Measurements from ENCODE around the gene COG8. TPM values are rescaled to one million over a fixed set of nuclear protein-coding genes. Genes with fewer than 3 reads are reported as not detected.

The COG8 gene
- total RNA-seq, 1 donor from 2014 or later: 32.4 TPM

GRCh38 chr16:69348222-69348621 lies 8.9 kb upstream of the COG8 start:
- peaks cover 3% of the 10 kb centered on the region for H3K36me3 Mint-ChIP-seq (ENCODE audit: low read depth, unreplicated experiment)
- Histone ChIP-seq H3K9me3 (ENCODE audit: insufficient read depth, low read depth, low read length) (no peaks in the 10 kb centered on the region), H3K36me3 (ENCODE audit: insufficient read depth, low read length) (peaks cover 10% of the 10 kb centered on the region), H3K27me3 (ENCODE audit: insufficient read depth, low read length) (no peaks in the 10 kb centered on the region), H3K9ac (ENCODE audit: low read length) (no peak overlapping the region), H3K79me2 (ENCODE audit: insufficient read depth, low read length) (peaks cover 4% of the 10 kb centered on the region), H2AFZ (ENCODE audit: low read depth, low read length) (no peak overlapping the region), H3K4me1 (ENCODE audit: insufficient read depth, low read length) (no peaks in the 10 kb centered on the region), H3K4me2 (ENCODE audit: low read length) (no peak overlapping the region), H3K4me3 (ENCODE audit: insufficient read depth, low read depth, low read length) (no peak overlapping the region), H3K27ac (ENCODE audit: low read depth, low read length) (no peak overlapping the region), H4K20me1 (ENCODE audit: insufficient read depth, low read length) (no peaks in the 10 kb centered on the region)
- no peaks in the 10 kb centered on the region for H3K9me3 Mint-ChIP-seq (ENCODE audit: unreplicated experiment)
- TF ChIP-seq EZH2 (IDR thresholded peaks at IDR 0.05; ENCODE audit: insufficient read depth, low read length) (no peak), CTCF (IDR thresholded peaks at IDR 0.05; ENCODE audit: insufficient read depth, low read depth, low read length) (no peak)
- DNase-seq (ENCODE audit: low read depth) (no peak), FAIRE-seq (no peak)
- H3K27ac Mint-ChIP-seq (ENCODE audit: unreplicated experiment): no peak overlapping the region
- H3K4me3 Mint-ChIP-seq (ENCODE audit: unreplicated experiment): no peak overlapping the region
- no peaks in the 10 kb centered on the region for H3K4me1 Mint-ChIP-seq (ENCODE audit: low read depth, unreplicated experiment)
- H3K27me3 Mint-ChIP-seq (ENCODE audit: low read depth, unreplicated experiment): no peaks in the 10 kb centered on the region

DNA sequence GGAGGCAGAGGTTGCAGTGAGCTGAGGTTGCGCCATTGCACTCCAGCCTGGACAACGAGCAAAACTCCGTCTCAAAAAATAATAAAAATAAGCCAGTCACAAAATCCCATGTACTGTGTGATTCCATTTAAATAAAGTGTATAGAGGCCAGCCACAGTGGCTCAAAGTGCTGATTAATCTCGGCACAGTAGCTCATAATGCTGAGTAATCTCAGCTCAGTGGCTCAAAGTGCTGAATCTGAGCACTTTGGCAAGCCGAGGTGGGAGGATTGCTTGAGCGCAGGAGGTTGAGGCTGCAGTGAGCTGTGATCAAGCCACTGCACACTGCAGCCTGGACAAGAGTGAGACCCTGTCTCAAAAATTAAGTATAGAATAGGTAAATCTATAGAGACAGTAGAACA lies 7.3 kb upstream of the COG8 start:
- FAIRE-seq (no peak), DNase-seq (ENCODE audit: low read depth) (no peak)
- Histone ChIP-seq H3K4me1 (ENCODE audit: insufficient read depth, low read length) (no peaks in the 10 kb centered on the region), H2AFZ (ENCODE audit: low read depth, low read length) (no peak overlapping the region), H3K27ac (ENCODE audit: low read depth, low read length) (no peak overlapping the region), H3K9ac (ENCODE audit: low read length) (no peak overlapping the region), H3K4me3 (ENCODE audit: insufficient read depth, low read depth, low read length) (no peak overlapping the region), H3K4me2 (ENCODE audit: low read length) (no peak overlapping the region), H3K79me2 (ENCODE audit: insufficient read depth, low read length) (peaks cover 19% of the 10 kb centered on the region), H3K27me3 (ENCODE audit: insufficient read depth, low read length) (no peaks in the 10 kb centered on the region), H4K20me1 (ENCODE audit: insufficient read depth, low read length) (no peaks in the 10 kb centered on the region), H3K9me3 (ENCODE audit: insufficient read depth, low read depth, low read length) (no peaks in the 10 kb centered on the region), H3K36me3 (ENCODE audit: insufficient read depth, low read length) (peaks cover 21% of the 10 kb centered on the region)
- Mint-ChIP-seq H3K27ac (ENCODE audit: unreplicated experiment) (no peak overlapping the region), H3K4me3 (ENCODE audit: unreplicated experiment) (no peak overlapping the region), H3K9me3 (ENCODE audit: unreplicated experiment) (no peaks in the 10 kb centered on the region), H3K36me3 (ENCODE audit: low read depth, unreplicated experiment) (peaks cover 3% of the 10 kb centered on the region), H3K27me3 (ENCODE audit: low read depth, unreplicated experiment) (no peaks in the 10 kb centered on the region), H3K4me1 (ENCODE audit: low read depth, unreplicated experiment) (peaks cover under 1% of the 10 kb centered on the region)
- TF ChIP-seq CTCF (IDR thresholded peaks at IDR 0.05; ENCODE audit: insufficient read depth, low read depth, low read length) (no peak), EZH2 (IDR thresholded peaks at IDR 0.05; ENCODE audit: insufficient read depth, low read length) (no peak)

DNA sequence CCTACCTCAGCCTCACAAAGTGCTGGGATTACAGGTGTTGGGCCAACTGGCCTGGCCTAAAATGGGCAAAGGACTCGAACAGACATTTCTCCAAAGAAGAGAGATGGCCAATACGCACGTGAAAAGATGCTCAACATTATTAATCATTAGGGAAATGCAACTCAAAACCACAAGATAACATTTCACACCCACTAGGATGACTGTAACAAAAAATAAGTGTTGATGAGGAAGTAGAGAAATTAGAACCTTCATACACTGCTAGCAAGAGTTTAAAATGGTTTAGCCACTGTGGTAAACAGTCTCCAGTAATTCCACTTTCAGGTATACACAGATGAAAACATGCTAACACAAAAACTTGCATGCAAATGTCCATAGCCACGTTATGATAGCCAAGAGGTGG lies 6.6 kb upstream of the COG8 start:
- peaks cover 26% of the 10 kb centered on the region for H3K79me2 ChIP-seq (ENCODE audit: insufficient read depth, low read length)
- no peak overlapping the region for H3K27ac Mint-ChIP-seq (ENCODE audit: unreplicated experiment)

More for the DNA sequence above, 6.6 kb upstream of the COG8 start:
- Histone ChIP-seq H3K27me3 (ENCODE audit: insufficient read depth, low read length) (no peaks in the 10 kb centered on the region), H3K4me2 (ENCODE audit: low read length) (no peak overlapping the region), H3K27ac (ENCODE audit: low read depth, low read length) (no peak overlapping the region), H3K9ac (ENCODE audit: low read length) (no peak overlapping the region), H4K20me1 (ENCODE audit: insufficient read depth, low read length) (no peaks in the 10 kb centered on the region), H3K36me3 (ENCODE audit: insufficient read depth, low read length) (peaks cover 29% of the 10 kb centered on the region), H3K4me1 (ENCODE audit: insufficient read depth, low read length) (peaks cover 6% of the 10 kb centered on the region), H3K4me3 (ENCODE audit: insufficient read depth, low read depth, low read length) (no peak overlapping the region), H2AFZ (ENCODE audit: low read depth, low read length) (no peak overlapping the region), H3K9me3 (ENCODE audit: insufficient read depth, low read depth, low read length) (no peaks in the 10 kb centered on the region)
- FAIRE-seq (no peak), DNase-seq (ENCODE audit: low read depth) (no peak)
- TF ChIP-seq CTCF (IDR thresholded peaks at IDR 0.05; ENCODE audit: insufficient read depth, low read depth, low read length): no peak
- TF ChIP-seq EZH2 (IDR thresholded peaks at IDR 0.05; ENCODE audit: insufficient read depth, low read length): no peak
- Mint-ChIP-seq H3K9me3 (ENCODE audit: unreplicated experiment) (no peaks in the 10 kb centered on the region), H3K27me3 (ENCODE audit: low read depth, unreplicated experiment) (no peaks in the 10 kb centered on the region), H3K36me3 (ENCODE audit: low read depth, unreplicated experiment) (peaks cover 5% of the 10 kb centered on the region), H3K4me1 (ENCODE audit: low read depth, unreplicated experiment) (peaks cover 8% of the 10 kb centered on the region), H3K4me3 (ENCODE audit: unreplicated experiment) (no peak overlapping the region)

Measured in astrocyte (in vitro differentiated cells and primary cell).